K562 (cell line): ENCODE measurements around the gene FBXO46. TPM values are rescaled to one million over a fixed set of nuclear protein-coding genes. Genes with fewer than 3 reads are reported as not detected.
A peak's percentile ranks its signal among the peaks of the same experiment; 100 is the strongest.

Experiments
- ATAC-seq: fragments of 200-7000 bp; cut with Tn5 transposase; 3 replicates; pipeline ENCODE4 v1.9.1; 2020; ENCODE audit warnings: moderate library complexity
- BruUV-seq: library from RNA; stranded (reverse); fragments of 400-500 nt; replicated peaks from 2 replicates; lab custom pipeline; 2021; lab: Mats Ljungman, UMichigan
- CTCF ChIA-PET: fragments of 300-600 bp; formaldehyde crosslinking; extraction: SDS; loops from one replicate; lab custom pipeline; 2021; ENCODE audit warnings: low intra/inter-chr PET ratio; lab: Yijun Ruan, JAX
- POLR2A ChIA-PET: fragments of 300-600, 350-650 bp; sonication (Branson Sonifier 250); formaldehyde crosslinking; extraction: SDS; loops from one replicate; lab custom pipeline; 2021; ENCODE audit warnings: antibody characterized with exemption, inconsistent platforms; lab: Yijun Ruan, JAX
- DNase-seq, 4 experiments: peaks; one replicate each; pipeline versions ENCODE4 v3.0.0 to v3.0.0-alpha.2; 2011 to 2018; ENCODE audit warnings: low spot score in 3 of 4, mixed read lengths in 3 of 4; ENCODE audit errors: extremely low read depth in 1 of 4
- FAIRE-seq: peaks from 2 replicates; lab custom pipeline; 2011; peaks lifted over from hg19 to GRCh38; lab: Jason Lieb, UNC
- H2AFZ ChIP-seq: 2 replicates; pipeline ENCODE4 v1.6.0; 2011; ENCODE audit warnings: low read depth, low read length, control low read depth, inconsistent platforms
- H3K27ac ChIP-seq: fragments of 200-600 bp; 3 replicates; pipeline ENCODE4 v1.8.0; 2011; ENCODE audit warnings: low read depth, mild to moderate bottlenecking, control low read depth, inconsistent platforms, low read length, moderate library complexity, mixed read lengths; ENCODE audit errors: extremely low read depth
- H3K27me3 ChIP-seq, 2 experiments: fragments of 300-600 bp in 1 of 2; 2 replicates in 1 of 2; 3 replicates in 1 of 2; pipeline versions ENCODE4 v1.6.0 to v1.8.0; 2011; ENCODE audit warnings: inconsistent platforms in 2 of 2, low read length in 2 of 2, mild to moderate bottlenecking in 1 of 2, mixed read lengths in 1 of 2, moderate library complexity in 1 of 2; ENCODE audit not compliant: control insufficient read depth in 2 of 2, insufficient read depth in 2 of 2
- H3K36me3 ChIP-seq: fragments of 300-600 bp; 3 replicates; pipeline ENCODE4 v1.8.0; 2011; ENCODE audit warnings: mild to moderate bottlenecking, low read length, inconsistent platforms; ENCODE audit not compliant: control insufficient read depth, insufficient read depth
- H3K4me1 ChIP-seq, 2 experiments: fragments of 200-600 bp in 1 of 2; replicated peaks in 1 of 2; 2 replicates in 1 of 2; 3 replicates in 1 of 2; pipeline versions ENCODE4 v1.5.1 to v1.8.0; 2011; ENCODE audit warnings: inconsistent platforms in 2 of 2, low read length in 2 of 2, mild to moderate bottlenecking in 1 of 2, mixed read lengths in 1 of 2, moderate library complexity in 1 of 2; ENCODE audit not compliant: control insufficient read depth in 2 of 2, insufficient read depth in 2 of 2
- H3K4me2 ChIP-seq: 2 replicates; pipeline ENCODE4 v1.6.1; 2011; ENCODE audit warnings: low read length, control low read depth, inconsistent platforms, mixed read lengths; ENCODE audit not compliant: insufficient read depth
- H3K4me3 ChIP-seq: fragments of 200-600 bp; sonication (generic), shearing (Covaris generic); 2 replicates; pipeline ENCODE4 v1.5.1; 2016; ENCODE audit warnings: control low read depth, inconsistent platforms
- H3K79me2 ChIP-seq: fragments of 200-600 bp; 3 replicates; pipeline ENCODE4 v1.8.0; 2011; ENCODE audit warnings: low read length, inconsistent platforms; ENCODE audit not compliant: control insufficient read depth, insufficient read depth
- H3K9ac ChIP-seq, 2 experiments: 2 replicates each; pipeline versions ENCODE4 v1.6.0 to v1.6.1; 2011; ENCODE audit warnings: low read depth in 2 of 2, low read length in 2 of 2, control low read depth in 1 of 2, inconsistent platforms in 1 of 2, mild to moderate bottlenecking in 1 of 2, mixed read lengths in 1 of 2; ENCODE audit not compliant: insufficient read depth in 1 of 2
- H3K9me1 ChIP-seq: one replicate; pipeline ENCODE4 v1.6.0; 2011; ENCODE audit warnings: inconsistent platforms, mild to moderate bottlenecking, low read length, moderate library complexity; ENCODE audit not compliant: control insufficient read depth, insufficient read depth
- H3K9me3 ChIP-seq: replicated peaks from 2 replicates; pipeline ENCODE4 v1.5.1; 2011; ENCODE audit warnings: low read depth, low read length, inconsistent platforms; ENCODE audit not compliant: control insufficient read depth, insufficient read depth
- H4K20me1 ChIP-seq: replicated peaks from 2 replicates; pipeline ENCODE4 v1.6.1; 2011; ENCODE audit warnings: low read length, inconsistent platforms, mixed read lengths; ENCODE audit not compliant: control insufficient read depth, insufficient read depth
- BCL6 ChIP-seq: fragments of 250-450 bp; sonication (Bioruptor Pico); IDR thresholded peaks from 2 replicates; pipeline ENCODE4 v1.4.0; 2020
- CREB1 ChIP-seq, 2 experiments: sonication (generic) in 1 of 2; formaldehyde crosslinking in 1 of 2; IDR thresholded peaks; 2 replicates each; pipeline versions ENCODE4 v1.6.1 to v1.8.0; 2012 to 2022; ENCODE audit warnings: inconsistent platforms in 1 of 2, mild to moderate bottlenecking in 1 of 2, missing genetic modification reagents in 1 of 2, moderate library complexity in 1 of 2
- CREM ChIP-seq: IDR thresholded peaks from 2 replicates; pipeline ENCODE4 v1.6.1; 2014; ENCODE audit warnings: antibody characterized with exemption, low read depth
- ELK3 ChIP-seq: fragments of 450-650 bp; formaldehyde crosslinking; IDR thresholded peaks from 2 replicates; pipeline ENCODE4 v1.4.0; 2020; ENCODE audit warnings: mild to moderate bottlenecking
- GABPB1 ChIP-seq: sonication (generic); formaldehyde crosslinking; IDR thresholded peaks from 2 replicates; pipeline ENCODE4 v1.8.0; 2022; ENCODE audit warnings: mild to moderate bottlenecking, missing genetic modification reagents
- HNRNPLL ChIP-seq: fragments of 200-400 bp; formaldehyde crosslinking; IDR thresholded peaks from 2 replicates; pipeline ENCODE4 v1.6.1; 2017; ENCODE audit warnings: low read length, low read depth, mild to moderate bottlenecking; ENCODE audit not compliant: poor library complexity, severe bottlenecking
- KLF10 ChIP-seq: fragments of 250-450 bp; sonication (Bioruptor Pico); IDR thresholded peaks from 2 replicates; pipeline ENCODE4 v1.6.1; 2021; ENCODE audit warnings: matching md5 sums
- MAFK ChIP-seq: IDR thresholded peaks from 2 replicates; pipeline ENCODE4 v1.6.1; 2011; ENCODE audit warnings: low read length, improper control_type of control experiment
- NCOA1 ChIP-seq: fragments of 450-650 bp; IDR thresholded peaks from 2 replicates; pipeline ENCODE4 v1.6.1; 2016; ENCODE audit warnings: low read depth
- PTTG1 ChIP-seq: fragments of 450-650 bp; IDR thresholded peaks from 2 replicates; pipeline ENCODE4 v1.6.1; 2016; ENCODE audit warnings: low read depth, mild to moderate bottlenecking, missing genetic modification characterization, missing compliant biosample characterization
- SAFB2 ChIP-seq: fragments of 200-400 bp; formaldehyde crosslinking; IDR thresholded peaks from 2 replicates; pipeline ENCODE4 v1.6.1; 2018; ENCODE audit warnings: borderline replicate concordance, low read length, low read depth, moderate library complexity; ENCODE audit not compliant: severe bottlenecking
- TAL1 ChIP-seq: fragments of 450-650 bp; IDR thresholded peaks from 2 replicates; pipeline ENCODE4 v1.6.1; 2016; ENCODE audit warnings: mild to moderate bottlenecking
- TSHZ1 ChIP-seq: fragments of 250-450 bp; sonication (Bioruptor Pico); IDR thresholded peaks from 2 replicates; pipeline ENCODE4 v1.4.0; 2020; ENCODE audit warnings: mild to moderate bottlenecking, moderate library complexity
- ZSCAN32 ChIP-seq: fragments of 450-650 bp; formaldehyde crosslinking; IDR thresholded peaks from 2 replicates; pipeline ENCODE4 v1.4.0; 2020; ENCODE audit warnings: mild to moderate bottlenecking, moderate library complexity
- ZZZ3 ChIP-seq: fragments of 450-650 bp; IDR thresholded peaks from 2 replicates; pipeline ENCODE4 v1.6.1; 2016; ENCODE audit warnings: antibody characterized with exemption, mild to moderate bottlenecking, moderate library complexity
- WGBS: fragments of 100-300 bp; shearing (Covaris generic); methylation state at CpG from one replicate; pipeline ENCODE4 v1.1.6; 2016; ENCODE audit warnings: low coverage, mixed read lengths; ENCODE audit not compliant: insufficient coverage; ENCODE audit errors: missing lambda C conversion rate; 5-methylcytosine and 5-hydroxymethylcytosine counted together
- in situ Hi-C: fragments of 300-500 bp; cut with MboI; formaldehyde crosslinking; loops from 4 replicates; pipeline ENCODE4 v1.15.0; 2018; ENCODE audit warnings: inconsistent platforms, mixed read lengths
- intact Hi-C: fragments of 100-400 bp; cut with micrococcal nuclease; formaldehyde crosslinking; loops from 2 replicates; pipeline ENCODE4 v1.14.2; 2022
- polyA plus RNA-seq, 8 experiments: library from polyadenylated mRNA; depleted of rRNA in 4 of 8; stranded (reverse) in 5 of 8; unstranded in 3 of 8; fragments of >200 nt; fragmentation: Nextera tagmentation in 2 of 8; fragmentation: Illumina TruSeq in 1 of 8; extraction: Ambion mirVana in 2 of 8; extraction: Trizol in 1 of 8; gene quantifications; 2 replicates each; pipeline versions ENCODE4 v1.2.1 to v1.2.3, GENCODE V29; 2011 to 2014; ENCODE audit warnings: inconsistent platforms in 1 of 8, missing spikeins in 1 of 8
- total RNA-seq, 7 experiments: library from RNA; depleted of rRNA in 6 of 7; stranded (reverse); fragments of >200 nt in 6 of 7; fragmentation: Illumina TruSeq in 2 of 7; extraction: Trizol in 2 of 7; gene quantifications; 2 replicates each; pipeline versions ENCODE4 v1.2.1 to v1.2.3, GENCODE V29; 2011 to 2021; ENCODE audit warnings: low replicate concordance in 1 of 7
- TF ChIP-seq, protein P1 (sequence below): sonication (generic); IDR thresholded peaks from 2 replicates; pipeline ENCODE4 v1.6.1; 2016
- TF ChIP-seq, protein P2 (sequence below): fragments of 250-450 bp; sonication (Bioruptor Pico); IDR thresholded peaks from 2 replicates; pipeline ENCODE4 v1.8.0; 2021; ENCODE audit warnings: moderate library complexity, mild to moderate bottlenecking, inconsistent platforms

FBXO46 gene
- total and polyA plus RNA-seq, 9 of the 15 experiments (the other 6 are each of a cell fraction or from before 2014, with no cell fraction given): 1.5 to 36.1 (median 7.3) TPM

DNA sequence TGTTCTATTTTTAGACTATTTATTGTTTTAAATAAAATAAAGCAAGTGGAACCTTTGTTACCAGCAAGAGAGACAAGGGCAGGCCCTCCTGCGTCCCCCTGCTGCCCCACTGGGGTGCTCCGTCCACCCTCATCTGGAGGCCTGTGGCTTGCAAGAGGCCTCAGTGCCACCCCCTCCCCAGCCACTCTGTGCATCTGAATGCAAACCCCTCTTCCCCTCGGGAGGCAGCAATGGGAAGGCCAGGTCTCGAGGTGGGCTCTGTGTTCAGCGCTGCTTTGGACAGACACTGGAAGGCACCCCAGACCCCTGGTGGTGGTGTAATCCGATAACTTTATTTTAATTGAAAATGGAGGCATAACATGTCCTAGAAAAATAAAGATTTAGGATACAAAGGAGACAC is 33.8 kb upstream of the FBXO46 start:
- Histone ChIP-seq H3K9ac (peak overlapping the region in 1 of 2 experiments; percentile 70; a peak in 1 of 4 replicates), H3K4me2 (no peak overlapping the region), H2AFZ (no peak overlapping the region), H3K27me3 (no peaks in the 10 kb centered on the region), H3K9me3 (no peaks in the 10 kb centered on the region), H3K36me3 (no peaks in the 10 kb centered on the region; the same call in 2 of the 3 replicates), H3K9me1 (no peaks in the 10 kb centered on the region), H4K20me1 (no peaks in the 10 kb centered on the region), H3K27ac (no peak overlapping the region), H3K4me3 (no peak overlapping the region), H3K79me2 (peaks cover 17% of the 10 kb centered on the region; the same call in 2 of the 3 replicates), H3K4me1 (peaks cover 6 to 73% of the 10 kb centered on the region in 2 experiments; a peak in 4 of 5 replicates)
- intact Hi-C loops (no loop called here), in situ Hi-C loops (no loop called here)
- 77% methylated on average over 6 of the region's 6 CpGs for WGBS
- no peak for ATAC-seq
- BruUV-seq: no TSS peak
- no peak for DNase-seq
- FAIRE-seq: no peak
- ChIA-PET POLR2A (interaction anchor here (0.6 to 1.0 kb wide), 3 partner anchors 8 to 578 kb away, joined by 3 to 4 read pairs (median 3); no protein-coding TSS in a partner anchor), CTCF (no interaction called here)
- TF ChIP-seq GABPB1 (CRISPR knock-in tag) (no peak), TSHZ1 (CRISPR knock-in tag) (no peak), CREB1 (IDR thresholded peaks at IDR 0.05) (no peak), CREB1 (CRISPR knock-in tag; IDR thresholded peaks at IDR 0.05) (no peak), TAL1 (no peak), KLF10 (CRISPR knock-in tag) (no peak), ZZZ3 (no peak), BCL6 (CRISPR knock-in tag) (no peak), NCOA1 (no peak), ZSCAN32 (no peak), SAFB2 (no peak), ELK3 (CRISPR knock-in tag) (no peak), CREM (no peak), HNRNPLL (no peak), PTTG1 (no peak), MAFK (no peak)
- TF ChIP-seq, protein P1, sequence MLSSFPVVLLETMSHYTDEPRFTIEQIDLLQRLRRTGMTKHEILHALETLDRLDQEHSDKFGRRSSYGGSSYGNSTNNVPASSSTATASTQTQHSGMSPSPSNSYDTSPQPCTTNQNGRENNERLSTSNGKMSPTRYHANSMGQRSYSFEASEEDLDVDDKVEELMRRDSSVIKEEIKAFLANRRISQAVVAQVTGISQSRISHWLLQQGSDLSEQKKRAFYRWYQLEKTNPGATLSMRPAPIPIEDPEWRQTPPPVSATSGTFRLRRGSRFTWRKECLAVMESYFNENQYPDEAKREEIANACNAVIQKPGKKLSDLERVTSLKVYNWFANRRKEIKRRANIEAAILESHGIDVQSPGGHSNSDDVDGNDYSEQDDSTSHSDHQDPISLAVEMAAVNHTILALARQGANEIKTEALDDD: no peak
- TF ChIP-seq, protein P2, sequence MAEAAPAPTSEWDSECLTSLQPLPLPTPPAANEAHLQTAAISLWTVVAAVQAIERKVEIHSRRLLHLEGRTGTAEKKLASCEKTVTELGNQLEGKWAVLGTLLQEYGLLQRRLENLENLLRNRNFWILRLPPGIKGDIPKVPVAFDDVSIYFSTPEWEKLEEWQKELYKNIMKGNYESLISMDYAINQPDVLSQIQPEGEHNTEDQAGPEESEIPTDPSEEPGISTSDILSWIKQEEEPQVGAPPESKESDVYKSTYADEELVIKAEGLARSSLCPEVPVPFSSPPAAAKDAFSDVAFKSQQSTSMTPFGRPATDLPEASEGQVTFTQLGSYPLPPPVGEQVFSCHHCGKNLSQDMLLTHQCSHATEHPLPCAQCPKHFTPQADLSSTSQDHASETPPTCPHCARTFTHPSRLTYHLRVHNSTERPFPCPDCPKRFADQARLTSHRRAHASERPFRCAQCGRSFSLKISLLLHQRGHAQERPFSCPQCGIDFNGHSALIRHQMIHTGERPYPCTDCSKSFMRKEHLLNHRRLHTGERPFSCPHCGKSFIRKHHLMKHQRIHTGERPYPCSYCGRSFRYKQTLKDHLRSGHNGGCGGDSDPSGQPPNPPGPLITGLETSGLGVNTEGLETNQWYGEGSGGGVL (CRISPR knock-in tag): no peak
